NCI-H82 treated with DMSO at 0.1 percent for 48 hours (cell line): Measurements from ENCODE around the gene SELENOS.

Experiments
- DNase-seq: peaks from one replicate; lab custom pipeline; 2025; ENCODE audit not compliant: unreplicated experiment; lab: John Stamatoyannopoulos, UW

Gene SELENOS

GRCh38 chr15:101251830-101252820, 25.2 kb downstream of the SELENOS start, which contains the start of gene CHSY1:
Gene CHSY1 (minus strand): TSS chr15:101252048. CDS start chr15:101251456, 592 bp downstream.
- DNase-seq, result peak; percentile 57

- no peak for DNase-seq
Measured at GRCh38 chr15:101250873-101251829, 26.1 kb downstream of the SELENOS start.

- no peak for DNase-seq
Measured at GRCh38 chr15:101250341-101250831, 26.9 kb downstream of the SELENOS start.

GRCh38 chr15:101248274-101248673, 29.0 kb downstream of the SELENOS start:
- DNase-seq, result no peak

- DNase-seq, result no peak
Measured at GRCh38 chr15:101246824-101247745, 30.2 kb downstream of the SELENOS start.

GRCh38 chr15:101246391-101246790, 30.9 kb downstream of the SELENOS start:
- DNase-seq, result no peak

GRCh38 chr15:101244889-101245668, 32.2 kb downstream of the SELENOS start:
- DNase-seq, result no peak

- DNase-seq, result no peak
Measured at GRCh38 chr15:101244036-101244781, 33.1 kb downstream of the SELENOS start.

- DNase-seq, result no peak
Measured at GRCh38 chr15:101243420-101243819, 33.9 kb downstream of the SELENOS start.

GRCh38 chr15:101242999-101243336, 34.3 kb downstream of the SELENOS start:
- no peak for DNase-seq

GRCh38 chr15:101242160-101242998, 34.9 kb downstream of the SELENOS start:
- DNase-seq, result no peak

- no peak for DNase-seq
Measured at GRCh38 chr15:101240358-101240757, 36.9 kb downstream of the SELENOS start.

GRCh38 chr15:101239724-101240136, 37.6 kb downstream of the SELENOS start:
- DNase-seq, result no peak

GRCh38 chr15:101237251-101237650, 40.0 kb downstream of the SELENOS start:
- no peak for DNase-seq

GRCh38 chr15:101233651-101234280, 43.5 kb downstream of the SELENOS start:
- no peak for DNase-seq

- DNase-seq, result no peak
Measured at GRCh38 chr15:101232677-101233076, 44.6 kb downstream of the SELENOS start.

GRCh38 chr15:101228313-101228712, 49.0 kb downstream of the SELENOS start:
- no peak for DNase-seq
